Immature natural killer cell (primary cell): ENCODE data around the gene EFHD1. TPM values are rescaled to one million over a fixed set of nuclear protein-coding genes. Genes with fewer than 3 reads are reported as not detected.

Experiments
- polyA plus RNA-seq, 3 donors: library from polyadenylated mRNA; unstranded; fragments of 300-500 nt; fragmentation: Illumina TruSeq; gene quantifications; one replicate each; pipeline ENCODE4 v1.2.3, GENCODE V29; 2021

Gene EFHD1
- polyA plus RNA-seq, 3 donors from 2014 or later: 0.71 TPM; not detected in 2

Other genes starting within 250 kb of the EFHD1 start
- gene ALPG, start 226.8 kb upstream of the EFHD1 start, polyA plus RNA-seq: not detected
- not detected for gene ALPI, start 177.5 kb upstream of the EFHD1 start, polyA plus RNA-seq
- gene ECEL1, start 145.8 kb upstream of the EFHD1 start, polyA plus RNA-seq: not detected
- gene PRSS56, start 113.2 kb upstream of the EFHD1 start, polyA plus RNA-seq: not detected
- gene CHRND, start 107.4 kb upstream of the EFHD1 start, polyA plus RNA-seq: not detected
- not detected for gene CHRNG, start 93.9 kb upstream of the EFHD1 start, polyA plus RNA-seq
- 1 to 10 TPM; 1.3 to 6.2 (median 2.7) TPM for gene TIGD1, start 83.0 kb upstream of the EFHD1 start, polyA plus RNA-seq
- 10 to 100 TPM; 60.5 to 82.0 (median 80.3) TPM for gene EIF4E2, start 82.9 kb upstream of the EFHD1 start, polyA plus RNA-seq
- gene GIGYF2, start 63.7 kb downstream of the EFHD1 start, polyA plus RNA-seq: 10 to 100 TPM in 2 of 3 donors, 1 to 10 TPM in 1; 7.8 to 41.3 (median 13.0) TPM
- gene KCNJ13, start 143.0 kb downstream of the EFHD1 start, polyA plus RNA-seq: under 1 TPM in 1 of 3 donors, not detected in 2; 0.56 TPM
- gene SNORC, start 236.7 kb downstream of the EFHD1 start, polyA plus RNA-seq: not detected